Measurements from ENCODE around the gene IL1RL1. TPM values are rescaled to one million over a fixed set of nuclear protein-coding genes. Genes with fewer than 3 reads are reported as not detected.

Gene IL1RL1
- polyA plus RNA-seq, 2 of the 4 experiments (the other 2 are of a cell fraction), result 0.04 to 0.84 TPM

GRCh38 chr2:102286041-102286440, 25.3 kb upstream of the IL1RL1 start:
- H3K4me1 ChIP-seq, result no peaks in the 10 kb centered on the region
- WGBS (ENCODE audit: missing lambda C conversion rate), result 13% methylated on average over 3 of the region's 3 CpGs
- FAIRE-seq, result no peak
- CTCF ChIA-PET, result interaction anchor here (0.9 to 1.4 kb wide), 2 partner anchors 10 to 266 kb away, joined by 3 read pairs; no protein-coding TSS in a partner anchor
- TF ChIP-seq KDM1A (IDR thresholded peaks at IDR 0.05; ENCODE audit: low read depth) (no peak), MAX (IDR thresholded peaks at IDR 0.05) (no peak), HOXA7 (CRISPR knock-in tag; IDR thresholded peaks at IDR 0.05) (no peak), POLR2A (IDR thresholded peaks at IDR 0.05; ENCODE audit: low read length) (no peak), E2F6 (IDR thresholded peaks at IDR 0.05; ENCODE audit: borderline replicate concordance, low read depth) (no peak), CBX2 (IDR thresholded peaks at IDR 0.05; ENCODE audit: borderline replicate concordance, low read depth) (no peak), MYC (IDR thresholded peaks at IDR 0.05; ENCODE audit: borderline replicate concordance, low read length) (no peak), POLR2AphosphoS2 (conservative IDR thresholded peaks at IDR 0.05; ENCODE audit: low read length) (no peak)
- TF ChIP-seq, protein P1, sequence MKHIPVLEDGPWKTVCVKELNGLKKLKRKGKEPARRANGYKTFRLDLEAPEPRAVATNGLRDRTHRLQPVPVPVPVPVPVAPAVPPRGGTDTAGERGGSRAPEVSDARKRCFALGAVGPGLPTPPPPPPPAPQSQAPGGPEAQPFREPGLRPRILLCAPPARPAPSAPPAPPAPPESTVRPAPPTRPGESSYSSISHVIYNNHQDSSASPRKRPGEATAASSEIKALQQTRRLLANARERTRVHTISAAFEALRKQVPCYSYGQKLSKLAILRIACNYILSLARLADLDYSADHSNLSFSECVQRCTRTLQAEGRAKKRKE (CRISPR knock-in tag; IDR thresholded peaks at IDR 0.05; ENCODE audit: low read depth), result no peak
- H3K27ac ChIP-seq, result no peak overlapping the region
- no peak for ATAC-seq
- H3K9me3 ChIP-seq, result no peaks in the 10 kb centered on the region
- H3K4me2 ChIP-seq, result no peak overlapping the region
- POLR2A ChIA-PET, result interaction anchor here (0.6 kb wide), 1 partner anchor 21 kb away, joined by 3 read pairs; no protein-coding TSS in a partner anchor
- no peak overlapping the region for H3K4me3 ChIP-seq
- DNase-seq (ENCODE audit: low read depth in 1 of 2, low spot score in 1 of 2), result no peak

DNA sequence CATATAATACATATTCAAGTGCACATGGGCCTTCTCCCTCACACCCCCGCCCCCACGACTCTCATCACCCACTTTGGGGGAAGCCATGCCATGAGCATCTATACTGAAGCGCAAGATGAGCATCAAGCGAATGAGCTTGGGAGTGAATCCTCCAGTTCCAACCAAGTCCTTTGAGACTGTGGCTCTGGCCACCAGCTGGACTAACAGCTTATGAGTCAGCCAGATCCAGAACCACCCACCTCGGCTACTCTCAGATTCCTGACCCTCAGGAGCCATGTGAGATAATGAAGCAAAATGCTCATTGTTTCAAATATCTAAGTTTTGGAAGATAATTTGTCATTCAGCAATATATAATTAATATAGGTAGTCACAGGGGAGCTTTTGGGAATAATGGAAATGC, 22.2 kb upstream of the IL1RL1 start:
- ChIA-PET CTCF (no interaction called here), POLR2A (no interaction called here)
- no peaks in the 10 kb centered on the region for H3K4me1 ChIP-seq
- ATAC-seq, result no peak
- H3K9me3 ChIP-seq, result no peaks in the 10 kb centered on the region
- no peak overlapping the region for H3K4me3 ChIP-seq
- no peak overlapping the region for H3K4me2 ChIP-seq
- FAIRE-seq, result no peak
- DNase-seq (ENCODE audit: low read depth in 1 of 2, low spot score in 1 of 2), result no peak
- no peak overlapping the region for H3K27ac ChIP-seq
- no peak for TF ChIP-seq ZSCAN20 (CRISPR knock-in tag; IDR thresholded peaks at IDR 0.05)
- no peak for TF ChIP-seq NR3C1 (IDR thresholded peaks at IDR 0.05)
- TF ChIP-seq JUNB (IDR thresholded peaks at IDR 0.05), result no peak
- 47% methylated on average over 5 of the region's 5 CpGs for WGBS (ENCODE audit: missing lambda C conversion rate)

DNA sequence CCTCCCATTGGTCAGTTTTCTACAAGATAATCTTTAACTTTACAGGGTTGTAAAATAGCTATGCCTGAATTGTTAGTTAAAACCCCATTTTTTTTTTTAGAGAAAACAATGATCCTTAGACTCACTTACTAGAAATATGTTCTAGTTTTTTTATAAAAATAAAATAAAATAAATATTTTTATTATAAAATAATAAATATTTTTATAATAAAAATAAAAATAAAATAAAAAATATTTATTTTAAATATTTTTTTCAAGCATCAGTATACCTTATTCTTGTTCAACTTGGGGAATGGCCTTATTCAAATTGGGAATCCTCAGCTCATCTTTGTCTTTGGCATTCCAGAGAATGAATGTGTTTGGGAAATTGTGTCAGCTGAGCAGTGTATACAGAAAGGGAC, 20.8 kb upstream of the IL1RL1 start:
- TF ChIP-seq, protein P2, sequence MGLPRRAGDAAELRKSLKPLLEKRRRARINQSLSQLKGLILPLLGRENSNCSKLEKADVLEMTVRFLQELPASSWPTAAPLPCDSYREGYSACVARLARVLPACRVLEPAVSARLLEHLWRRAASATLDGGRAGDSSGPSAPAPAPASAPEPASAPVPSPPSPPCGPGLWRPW (IDR thresholded peaks at IDR 0.05), result no peak
- TF ChIP-seq PHF8 (IDR thresholded peaks at IDR 0.05; ENCODE audit: borderline replicate concordance, low read depth) (no peak), MAZ (IDR thresholded peaks at IDR 0.05; ENCODE audit: borderline replicate concordance, low read depth, low read length) (no peak), MYC (IDR thresholded peaks at IDR 0.05; ENCODE audit: borderline replicate concordance, low read length) (no peak), BCL3 (IDR thresholded peaks at IDR 0.05) (no peak), ZC3H11A (IDR thresholded peaks at IDR 0.05) (no peak)
- TF ChIP-seq, protein P3, sequence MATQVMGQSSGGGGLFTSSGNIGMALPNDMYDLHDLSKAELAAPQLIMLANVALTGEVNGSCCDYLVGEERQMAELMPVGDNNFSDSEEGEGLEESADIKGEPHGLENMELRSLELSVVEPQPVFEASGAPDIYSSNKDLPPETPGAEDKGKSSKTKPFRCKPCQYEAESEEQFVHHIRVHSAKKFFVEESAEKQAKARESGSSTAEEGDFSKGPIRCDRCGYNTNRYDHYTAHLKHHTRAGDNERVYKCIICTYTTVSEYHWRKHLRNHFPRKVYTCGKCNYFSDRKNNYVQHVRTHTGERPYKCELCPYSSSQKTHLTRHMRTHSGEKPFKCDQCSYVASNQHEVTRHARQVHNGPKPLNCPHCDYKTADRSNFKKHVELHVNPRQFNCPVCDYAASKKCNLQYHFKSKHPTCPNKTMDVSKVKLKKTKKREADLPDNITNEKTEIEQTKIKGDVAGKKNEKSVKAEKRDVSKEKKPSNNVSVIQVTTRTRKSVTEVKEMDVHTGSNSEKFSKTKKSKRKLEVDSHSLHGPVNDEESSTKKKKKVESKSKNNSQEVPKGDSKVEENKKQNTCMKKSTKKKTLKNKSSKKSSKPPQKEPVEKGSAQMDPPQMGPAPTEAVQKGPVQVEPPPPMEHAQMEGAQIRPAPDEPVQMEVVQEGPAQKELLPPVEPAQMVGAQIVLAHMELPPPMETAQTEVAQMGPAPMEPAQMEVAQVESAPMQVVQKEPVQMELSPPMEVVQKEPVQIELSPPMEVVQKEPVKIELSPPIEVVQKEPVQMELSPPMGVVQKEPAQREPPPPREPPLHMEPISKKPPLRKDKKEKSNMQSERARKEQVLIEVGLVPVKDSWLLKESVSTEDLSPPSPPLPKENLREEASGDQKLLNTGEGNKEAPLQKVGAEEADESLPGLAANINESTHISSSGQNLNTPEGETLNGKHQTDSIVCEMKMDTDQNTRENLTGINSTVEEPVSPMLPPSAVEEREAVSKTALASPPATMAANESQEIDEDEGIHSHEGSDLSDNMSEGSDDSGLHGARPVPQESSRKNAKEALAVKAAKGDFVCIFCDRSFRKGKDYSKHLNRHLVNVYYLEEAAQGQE (IDR thresholded peaks at IDR 0.05), result no peak
- H3K4me3 ChIP-seq, result no peak overlapping the region
- no peaks in the 10 kb centered on the region for H3K4me1 ChIP-seq
- DNase-seq (ENCODE audit: low read depth in 1 of 2, low spot score in 1 of 2), result no peak
- no peaks in the 10 kb centered on the region for H3K9me3 ChIP-seq
- H3K27ac ChIP-seq, result no peak overlapping the region
- no peak for FAIRE-seq
- no peak for ATAC-seq
- POLR2A ChIA-PET, result no interaction called here
- CTCF ChIA-PET, result interaction anchor here (1.0 to 1.6 kb wide), 3 partner anchors 15 to 153 kb away, joined by 3 to 5 read pairs (median 4); no protein-coding TSS in a partner anchor
- H3K4me2 ChIP-seq, result no peak overlapping the region
